Endothelial cell (in vitro differentiated cells): ENCODE results near the gene CPLANE2. TPM values are rescaled to one million over a fixed set of nuclear protein-coding genes. Genes with fewer than 3 reads are reported as not detected.
A peak's percentile ranks its signal among the peaks of the same experiment; 100 is the strongest.
"Not testable (repeated sequence)": the region's sequence is repeated elsewhere in the genome, so short reads cannot be mapped to it uniquely, and the experiment has no call there.

ENCODE experiments used
- DNase-seq: peaks from one replicate; pipeline ENCODE4 v3.0.0; 2021; ENCODE audit warnings: low spot score
- H3K27ac Mint-ChIP-seq: one replicate; pipeline ENCODE4 v1.8.0; 2021; ENCODE audit warnings: mixed read lengths, inconsistent platforms; ENCODE audit not compliant: unreplicated experiment
- H3K27me3 Mint-ChIP-seq: one replicate; pipeline ENCODE4 v1.8.0; 2021; ENCODE audit warnings: mild to moderate bottlenecking, moderate library complexity, mixed read lengths, inconsistent platforms; ENCODE audit not compliant: unreplicated experiment
- H3K36me3 Mint-ChIP-seq: one replicate; pipeline ENCODE4 v1.8.0; 2021; ENCODE audit warnings: mild to moderate bottlenecking, low read depth, mixed read lengths, inconsistent platforms; ENCODE audit not compliant: unreplicated experiment
- H3K4me1 Mint-ChIP-seq: one replicate; pipeline ENCODE4 v1.8.0; 2021; ENCODE audit warnings: mild to moderate bottlenecking, mixed read lengths, inconsistent platforms; ENCODE audit not compliant: unreplicated experiment
- H3K4me3 Mint-ChIP-seq: one replicate; pipeline ENCODE4 v1.8.0; 2021; ENCODE audit warnings: mild to moderate bottlenecking, mixed read lengths, inconsistent platforms; ENCODE audit not compliant: unreplicated experiment
- H3K9me3 Mint-ChIP-seq: one replicate; pipeline ENCODE4 v1.8.0; 2021; ENCODE audit warnings: mixed read lengths, inconsistent platforms; ENCODE audit not compliant: unreplicated experiment
- total RNA-seq: library from RNA; stranded (reverse); fragmentation: NEBNext Ultra II Directional; extraction: Animal tissue kit (Norgen Biotek cat#: 25700); gene quantifications from one replicate; pipeline ENCODE4 v1.2.1, GENCODE V29; 2021; ENCODE audit not compliant: unreplicated experiment
- TF ChIP-seq, protein P1 (sequence below): fragments of 200-600 bp; sonication (generic); IDR thresholded peaks from one replicate; pipeline ENCODE4 v1.5.0; 2021; ENCODE audit warnings: antibody characterized with exemption; ENCODE audit not compliant: unreplicated experiment

CPLANE2 gene
- total RNA-seq, 1 donor from 2014 or later = 3.6 TPM

GRCh38 chr1:16249596-16250241, 12.7 kb upstream of the CPLANE2 start:
- no peak for DNase-seq
- H3K27ac Mint-ChIP-seq = no peak overlapping the region
- H3K4me3 Mint-ChIP-seq = no peak overlapping the region
- peaks cover 20% of the 10 kb centered on the region for H3K4me1 Mint-ChIP-seq
- no peaks in the 10 kb centered on the region for H3K27me3 Mint-ChIP-seq
- H3K9me3 Mint-ChIP-seq = no peaks in the 10 kb centered on the region
- TF ChIP-seq, protein P1, sequence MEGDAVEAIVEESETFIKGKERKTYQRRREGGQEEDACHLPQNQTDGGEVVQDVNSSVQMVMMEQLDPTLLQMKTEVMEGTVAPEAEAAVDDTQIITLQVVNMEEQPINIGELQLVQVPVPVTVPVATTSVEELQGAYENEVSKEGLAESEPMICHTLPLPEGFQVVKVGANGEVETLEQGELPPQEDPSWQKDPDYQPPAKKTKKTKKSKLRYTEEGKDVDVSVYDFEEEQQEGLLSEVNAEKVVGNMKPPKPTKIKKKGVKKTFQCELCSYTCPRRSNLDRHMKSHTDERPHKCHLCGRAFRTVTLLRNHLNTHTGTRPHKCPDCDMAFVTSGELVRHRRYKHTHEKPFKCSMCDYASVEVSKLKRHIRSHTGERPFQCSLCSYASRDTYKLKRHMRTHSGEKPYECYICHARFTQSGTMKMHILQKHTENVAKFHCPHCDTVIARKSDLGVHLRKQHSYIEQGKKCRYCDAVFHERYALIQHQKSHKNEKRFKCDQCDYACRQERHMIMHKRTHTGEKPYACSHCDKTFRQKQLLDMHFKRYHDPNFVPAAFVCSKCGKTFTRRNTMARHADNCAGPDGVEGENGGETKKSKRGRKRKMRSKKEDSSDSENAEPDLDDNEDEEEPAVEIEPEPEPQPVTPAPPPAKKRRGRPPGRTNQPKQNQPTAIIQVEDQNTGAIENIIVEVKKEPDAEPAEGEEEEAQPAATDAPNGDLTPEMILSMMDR = no peak
- H3K36me3 Mint-ChIP-seq = peaks cover 17% of the 10 kb centered on the region

- no peak for DNase-seq
- peaks cover 22% of the 10 kb centered on the region for H3K4me1 Mint-ChIP-seq
These were observed 11.9 kb upstream of the CPLANE2 start for GRCh38 chr1:16248603-16249516.

DNA sequence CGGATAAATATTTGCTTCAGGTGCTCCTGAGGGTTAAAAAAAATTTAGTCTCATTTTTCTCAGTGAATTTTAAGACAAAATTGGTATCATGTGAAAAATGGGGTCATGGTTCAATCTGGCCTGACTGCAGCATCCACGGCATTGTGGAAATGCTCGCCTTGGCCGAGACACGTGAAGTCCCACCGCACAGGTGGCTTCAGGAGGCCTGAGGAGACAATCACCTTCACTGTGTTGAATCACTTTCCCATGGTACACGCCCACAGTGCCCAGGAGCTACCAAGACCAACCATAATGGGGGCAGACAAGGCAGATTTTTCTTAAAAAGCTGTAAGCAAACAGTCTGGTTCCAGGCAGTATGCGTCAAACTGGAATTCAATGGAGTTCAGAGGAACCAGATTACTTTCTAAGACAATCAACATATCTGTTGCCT, 11.0 kb upstream of the CPLANE2 start:
- TF ChIP-seq, protein P1 = no peak
- Mint-ChIP-seq H3K27ac (no peak overlapping the region), H3K36me3 (peaks cover 17% of the 10 kb centered on the region), H3K4me1 (peaks cover 22% of the 10 kb centered on the region), H3K27me3 (peaks cover 3% of the 10 kb centered on the region), H3K4me3 (no peak overlapping the region), H3K9me3 (no peaks in the 10 kb centered on the region)
- DNase-seq = no peak

More at GRCh38 chr1:16248603-16249516, 11.9 kb upstream of the CPLANE2 start:
- Mint-ChIP-seq H3K9me3 (no peaks in the 10 kb centered on the region), H3K27ac (peak overlapping the region; percentile 53), H3K4me3 (no peak overlapping the region), H3K27me3 (peaks cover 3% of the 10 kb centered on the region), H3K36me3 (peaks cover 17% of the 10 kb centered on the region)
- TF ChIP-seq, protein P1 = no peak

DNA sequence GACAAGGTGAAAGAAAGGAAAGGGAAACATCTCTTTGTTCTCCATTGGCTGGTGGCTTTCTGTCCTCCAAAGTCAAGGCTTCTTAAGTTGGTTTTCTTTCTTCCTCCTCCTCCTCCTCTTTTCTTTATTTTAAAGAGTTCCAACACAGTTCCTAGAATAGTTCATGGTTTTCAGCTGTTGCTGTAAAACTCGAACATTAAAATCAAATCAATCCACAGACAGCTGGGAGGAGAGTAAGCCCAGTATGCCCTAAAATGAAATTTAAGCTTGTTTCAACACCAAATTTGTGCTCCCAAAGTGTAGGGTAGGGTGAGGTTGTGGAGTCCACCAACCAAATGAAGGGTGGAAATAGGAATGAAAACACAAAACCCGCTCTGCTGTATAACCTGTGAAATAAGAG, 10.5 kb upstream of the CPLANE2 start:
- H3K27me3 Mint-ChIP-seq = peaks cover 3% of the 10 kb centered on the region
- no peaks in the 10 kb centered on the region for H3K9me3 Mint-ChIP-seq
- H3K4me3 Mint-ChIP-seq = no peak overlapping the region
- TF ChIP-seq, protein P1 = no peak
- H3K36me3 Mint-ChIP-seq = peaks cover 14% of the 10 kb centered on the region
- no peak for DNase-seq
- H3K27ac Mint-ChIP-seq = no peak overlapping the region
- peaks cover 22% of the 10 kb centered on the region for H3K4me1 Mint-ChIP-seq

DNA sequence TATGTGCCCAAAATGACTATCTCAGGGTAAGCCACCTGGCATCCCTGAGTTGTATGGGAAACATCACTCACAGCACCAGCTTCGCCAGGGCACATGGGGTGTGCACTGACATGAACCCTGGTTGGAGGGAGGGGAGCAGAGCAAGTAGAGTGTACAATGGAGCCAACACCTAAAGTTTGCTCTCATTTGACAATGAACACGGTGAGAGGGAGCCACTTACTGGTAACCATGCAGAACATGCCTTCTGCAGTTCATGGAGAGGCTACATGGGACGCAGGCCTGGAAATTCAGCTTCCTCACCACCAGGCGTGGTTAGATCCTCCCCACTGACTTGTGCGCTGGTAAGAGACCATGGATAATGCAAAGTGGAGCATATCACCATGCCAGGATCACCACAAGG, 10.0 kb upstream of the CPLANE2 start:
- no peak for DNase-seq
- Mint-ChIP-seq H3K4me3 (peak overlapping the region; percentile 45), H3K27ac (no peak overlapping the region), H3K4me1 (peaks cover 22% of the 10 kb centered on the region), H3K9me3 (no peaks in the 10 kb centered on the region), H3K36me3 (peaks cover 11% of the 10 kb centered on the region), H3K27me3 (peaks cover 5% of the 10 kb centered on the region)
- TF ChIP-seq, protein P1 = no peak

DNA sequence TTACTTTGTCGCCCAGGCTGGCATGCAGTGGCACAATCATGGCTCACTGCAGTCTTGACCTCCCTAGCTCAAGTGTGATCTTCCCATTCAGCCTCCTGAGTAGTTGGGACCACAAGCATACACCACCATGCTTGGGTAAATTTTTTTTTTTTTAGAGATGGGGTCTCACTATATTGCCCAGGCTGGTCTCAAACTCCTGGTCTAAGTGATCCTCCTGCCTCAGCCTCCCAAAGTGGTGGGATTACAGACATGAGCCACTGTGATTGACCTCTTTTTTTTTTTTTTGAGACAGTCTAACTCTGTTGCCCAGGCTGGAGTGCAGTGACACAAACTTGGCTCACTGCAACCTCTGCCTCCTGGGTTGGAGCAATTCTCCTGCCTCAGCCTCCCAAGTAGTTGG, 9.3 kb upstream of the CPLANE2 start:
- H3K36me3 Mint-ChIP-seq = peaks cover 11% of the 10 kb centered on the region
- not testable (repeated sequence) for H3K9me3 Mint-ChIP-seq, H3K4me3 Mint-ChIP-seq, DNase-seq, H3K27me3 Mint-ChIP-seq
- peak overlapping the region; percentile 61 for H3K27ac Mint-ChIP-seq
- H3K4me1 Mint-ChIP-seq = peaks cover 22% of the 10 kb centered on the region
